PC-9 (cell line): ENCODE data around the gene ACSM5. TPM values are rescaled to one million over a fixed set of nuclear protein-coding genes. Genes with fewer than 3 reads are reported as not detected.
"Not testable (repeated sequence)": the region's sequence is repeated elsewhere in the genome, so short reads cannot be mapped to it uniquely, and the experiment has no call there.

Source experiments
- BruUV-seq: library from RNA; stranded (reverse); fragments of 400-500 nt; replicated peaks from 2 replicates; lab custom pipeline; 2021; lab: Mats Ljungman, UMichigan
- CTCF ChIA-PET: fragments of 300-600 bp; sonication (Branson Sonifier 250); formaldehyde crosslinking; loops from one replicate; lab custom pipeline; 2022; ENCODE audit warnings: antibody characterized with exemption; lab: Charles Lee
- POLR2A ChIA-PET: fragments of 300-600 bp; sonication (Branson Sonifier 250); formaldehyde crosslinking; loops from one replicate; lab custom pipeline; 2022; ENCODE audit warnings: antibody characterized with exemption; ENCODE audit not compliant: unreplicated experiment; lab: Charles Lee
- DNase-seq, 2 experiments: peaks; one replicate each; pipeline versions ENCODE4 v3.0.0 to v3.0.0-alpha.2; 2015 to 2022; ENCODE audit warnings: mixed read lengths in 1 of 2
- H2AFZ ChIP-seq: fragments of 200-600 bp; sonication (generic); 2 replicates; pipeline ENCODE4 v1.8.1; 2017; ENCODE audit warnings: antibody characterized with exemption
- H3F3A ChIP-seq: fragments of 200-600 bp; sonication (generic); 2 replicates; pipeline ENCODE4 v1.8.1; 2017; ENCODE audit warnings: antibody characterized with exemption, mild to moderate bottlenecking, low read depth; ENCODE audit not compliant: insufficient read depth
- H3K27ac ChIP-seq: fragments of 200-600 bp; sonication (generic); 2 replicates; pipeline ENCODE4 v1.6.1; 2016; ENCODE audit warnings: mixed run types
- H3K27me3 ChIP-seq: fragments of 200-600 bp; sonication (generic); 2 replicates; pipeline ENCODE4 v1.6.1; 2016; ENCODE audit warnings: low read depth, mixed run types; ENCODE audit not compliant: insufficient read depth
- H3K36me3 ChIP-seq: fragments of 200-600 bp; sonication (generic); 2 replicates; pipeline ENCODE4 v1.6.1; 2016; ENCODE audit warnings: low read depth, mixed run types
- H3K4me1 ChIP-seq: fragments of 200-600 bp; sonication (generic); replicated peaks from 2 replicates; pipeline ENCODE4 v1.6.1; 2016; ENCODE audit warnings: mixed run types; ENCODE audit not compliant: insufficient read depth
- H3K4me2 ChIP-seq: fragments of 200-600 bp; sonication (generic); 2 replicates; pipeline ENCODE4 v1.6.1; 2017; ENCODE audit warnings: mixed run types
- H3K4me3 ChIP-seq: fragments of 200-600 bp; sonication (generic); 2 replicates; pipeline ENCODE4 v1.6.1; 2016; ENCODE audit warnings: mixed run types
- H3K79me2 ChIP-seq: fragments of 200-600 bp; sonication (generic); 2 replicates; pipeline ENCODE4 v1.6.1; 2017; ENCODE audit warnings: low read depth, mixed run types
- H3K9me2 ChIP-seq: fragments of 200-600 bp; sonication (generic); 2 replicates; pipeline ENCODE4 v1.8.1; 2017; ENCODE audit warnings: mild to moderate bottlenecking; ENCODE audit not compliant: insufficient read depth
- H3K9me3 ChIP-seq: fragments of 200-600 bp; sonication (generic); 2 replicates; pipeline ENCODE4 v1.8.1; 2016; ENCODE audit warnings: low read depth; ENCODE audit not compliant: insufficient read depth
- H4K20me1 ChIP-seq: fragments of 200-600 bp; sonication (generic); 2 replicates; pipeline ENCODE4 v1.8.1; 2017; ENCODE audit not compliant: insufficient read depth
- EZH2 ChIP-seq: fragments of 200-600 bp; sonication (generic); IDR thresholded peaks from 2 replicates; pipeline ENCODE4 v1.8.0; 2017; ENCODE audit warnings: antibody characterized with exemption, low read depth
- intact Hi-C: fragments of 100-400 bp; cut with micrococcal nuclease; formaldehyde crosslinking; loops from one replicate; pipeline ENCODE4 v1.10.0; 2022; ENCODE audit not compliant: unreplicated experiment
- total RNA-seq: library from RNA; stranded (reverse); gene quantifications from 2 replicates; pipeline ENCODE4 v1.2.3, GENCODE V29; 2021
- TF ChIP-seq, protein P1 (sequence below): fragments of 200-600 bp; sonication (generic); conservative IDR thresholded peaks from 2 replicates; pipeline ENCODE4 v1.6.1; 2017; ENCODE audit warnings: mixed run types, antibody characterized with exemption, mild to moderate bottlenecking, moderate library complexity

The ACSM5 gene
- total RNA-seq, 1 experiment from 2014 or later: not detected

DNA sequence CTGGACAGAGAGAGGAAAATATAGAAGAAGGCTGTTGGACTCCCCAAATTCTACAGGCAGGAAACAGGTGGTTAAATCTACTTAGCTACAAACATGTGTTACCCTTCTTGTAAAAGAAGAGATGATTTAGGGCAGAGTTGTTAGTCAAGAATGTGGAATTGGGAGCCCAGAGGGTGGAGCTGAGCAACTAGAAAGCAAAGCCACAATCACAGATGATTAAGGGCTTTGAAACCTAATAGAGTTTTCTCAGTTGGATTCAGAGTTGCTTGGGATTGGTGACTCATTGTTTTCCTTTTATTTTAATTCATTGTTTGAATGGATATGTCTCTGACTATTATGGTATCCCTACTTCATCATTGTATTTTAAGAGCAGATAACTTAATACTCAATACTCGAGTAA lies 6.2 kb downstream of the ACSM5 start:
- CTCF ChIA-PET: no interaction called here
- H3F3A ChIP-seq: no peaks in the 10 kb centered on the region
- peaks cover 31% of the 10 kb centered on the region for H3K27me3 ChIP-seq
- H3K9me2 ChIP-seq: no peaks in the 10 kb centered on the region
- H3K4me1 ChIP-seq: no peaks in the 10 kb centered on the region
- H3K36me3 ChIP-seq: no peaks in the 10 kb centered on the region
- DNase-seq: no peak
- POLR2A ChIA-PET: no interaction called here
- H4K20me1 ChIP-seq: no peaks in the 10 kb centered on the region
- no peaks in the 10 kb centered on the region for H3K79me2 ChIP-seq
- intact Hi-C loops: no loop called here
- no peak overlapping the region for H3K4me2 ChIP-seq
- no peak overlapping the region for H3K27ac ChIP-seq
- no TSS peak for BruUV-seq
- TF ChIP-seq, protein P1, sequence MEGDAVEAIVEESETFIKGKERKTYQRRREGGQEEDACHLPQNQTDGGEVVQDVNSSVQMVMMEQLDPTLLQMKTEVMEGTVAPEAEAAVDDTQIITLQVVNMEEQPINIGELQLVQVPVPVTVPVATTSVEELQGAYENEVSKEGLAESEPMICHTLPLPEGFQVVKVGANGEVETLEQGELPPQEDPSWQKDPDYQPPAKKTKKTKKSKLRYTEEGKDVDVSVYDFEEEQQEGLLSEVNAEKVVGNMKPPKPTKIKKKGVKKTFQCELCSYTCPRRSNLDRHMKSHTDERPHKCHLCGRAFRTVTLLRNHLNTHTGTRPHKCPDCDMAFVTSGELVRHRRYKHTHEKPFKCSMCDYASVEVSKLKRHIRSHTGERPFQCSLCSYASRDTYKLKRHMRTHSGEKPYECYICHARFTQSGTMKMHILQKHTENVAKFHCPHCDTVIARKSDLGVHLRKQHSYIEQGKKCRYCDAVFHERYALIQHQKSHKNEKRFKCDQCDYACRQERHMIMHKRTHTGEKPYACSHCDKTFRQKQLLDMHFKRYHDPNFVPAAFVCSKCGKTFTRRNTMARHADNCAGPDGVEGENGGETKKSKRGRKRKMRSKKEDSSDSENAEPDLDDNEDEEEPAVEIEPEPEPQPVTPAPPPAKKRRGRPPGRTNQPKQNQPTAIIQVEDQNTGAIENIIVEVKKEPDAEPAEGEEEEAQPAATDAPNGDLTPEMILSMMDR: no peak
- TF ChIP-seq EZH2: no peak
- no peak overlapping the region for H2AFZ ChIP-seq
- H3K9me3 ChIP-seq: no peaks in the 10 kb centered on the region
- H3K4me3 ChIP-seq: no peak overlapping the region

DNA sequence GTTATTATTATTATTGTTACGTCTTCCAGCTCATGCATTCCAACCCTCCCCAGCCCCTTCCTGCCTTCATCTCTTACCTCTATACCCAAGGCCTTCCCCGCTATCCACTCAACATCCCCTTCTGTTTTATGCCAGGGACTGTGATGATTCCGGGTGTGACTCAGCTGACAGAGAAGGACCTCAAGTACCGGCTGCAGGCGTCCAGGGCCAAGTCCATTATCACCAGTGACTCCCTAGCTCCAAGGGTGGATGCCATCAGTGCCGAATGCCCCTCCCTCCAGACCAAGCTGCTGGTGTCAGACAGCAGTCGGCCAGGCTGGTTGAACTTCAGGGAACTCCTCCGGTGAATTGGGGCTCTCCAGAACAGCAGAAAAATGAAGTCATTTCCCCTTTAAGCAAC lies 9.8 kb downstream of the ACSM5 start:
- POLR2A ChIA-PET, CTCF ChIA-PET: not testable (repeated sequence)
- peaks cover 22% of the 10 kb centered on the region for H3K27me3 ChIP-seq

DNA sequence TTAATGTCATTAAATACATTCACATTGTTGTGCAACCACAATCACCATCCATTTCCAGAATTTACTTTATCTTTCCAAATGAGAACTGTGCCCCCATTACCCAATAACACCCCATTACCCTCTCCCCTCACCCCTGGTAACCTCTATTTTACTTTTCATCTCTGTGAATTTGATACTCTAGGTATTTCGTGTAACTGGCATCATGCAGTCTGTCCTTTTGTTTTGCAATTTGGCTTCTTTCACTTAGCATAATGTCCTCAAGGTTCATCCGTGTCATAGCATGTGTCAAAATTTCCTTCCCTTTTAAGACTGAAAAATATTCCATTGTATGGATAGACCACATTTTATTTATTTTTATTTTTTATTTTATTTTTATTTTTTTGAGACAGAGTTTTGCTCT lies 12.4 kb downstream of the ACSM5 start:
- H3K4me2 ChIP-seq, H3F3A ChIP-seq, H3K9me2 ChIP-seq, POLR2A ChIA-PET, BruUV-seq, CTCF ChIA-PET, H4K20me1 ChIP-seq, H2AFZ ChIP-seq, H3K4me3 ChIP-seq, H3K79me2 ChIP-seq, H3K27ac ChIP-seq, H3K4me1 ChIP-seq, H3K9me3 ChIP-seq, DNase-seq, H3K36me3 ChIP-seq: not testable (repeated sequence)
- peaks cover 22% of the 10 kb centered on the region for H3K27me3 ChIP-seq
- intact Hi-C loops: loop anchor here (10.0 kb wide), 1 partner anchor 173 kb away; no protein-coding TSS in a partner anchor

More for the DNA sequence above, 9.8 kb downstream of the ACSM5 start:
- H3K27ac ChIP-seq, H3K79me2 ChIP-seq, BruUV-seq, H3K4me1 ChIP-seq, H4K20me1 ChIP-seq, H3K9me2 ChIP-seq, H3K4me3 ChIP-seq, intact Hi-C loops, H3K9me3 ChIP-seq, H3F3A ChIP-seq, H3K36me3 ChIP-seq, H2AFZ ChIP-seq, DNase-seq, H3K4me2 ChIP-seq: not testable (repeated sequence)

DNA sequence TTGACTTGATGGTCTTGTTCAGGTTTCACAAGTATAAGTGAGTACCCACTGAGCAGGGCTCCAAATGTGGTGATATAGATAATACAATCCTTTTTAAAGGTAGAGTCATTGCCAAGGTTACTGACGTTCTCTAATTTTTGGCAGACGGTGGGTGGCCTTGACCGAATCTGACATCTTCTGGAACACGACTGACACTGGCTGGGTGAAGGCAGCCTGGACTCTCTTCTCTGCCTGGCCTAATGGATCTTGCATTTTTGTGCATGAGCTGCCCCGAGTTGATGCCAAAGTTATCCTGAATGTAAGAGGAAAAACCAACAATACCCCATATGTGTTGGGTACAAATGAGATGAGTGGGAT lies 14.4 kb downstream of the ACSM5 start:
- H3K4me1 ChIP-seq, CTCF ChIA-PET, H3K9me3 ChIP-seq, DNase-seq, H4K20me1 ChIP-seq, H3K4me3 ChIP-seq, H3K9me2 ChIP-seq, H3K4me2 ChIP-seq, BruUV-seq, POLR2A ChIA-PET, H3K27ac ChIP-seq, H2AFZ ChIP-seq, H3F3A ChIP-seq, H3K36me3 ChIP-seq, H3K79me2 ChIP-seq, H3K27me3 ChIP-seq: not testable (repeated sequence)
- intact Hi-C loops: loop anchor here (10.0 kb wide), 1 partner anchor 171 kb away; no protein-coding TSS in a partner anchor
